IMR-90 (cell line): ENCODE measurements around the gene SNTG2.

ENCODE experiments used
- CEBPB ChIP-seq: IDR thresholded peaks from 2 replicates; pipeline ENCODE4 v1.6.1; 2012; ENCODE audit warnings: low read depth, low read length, improper control_type of control experiment
- POLR2A ChIP-seq: IDR thresholded peaks from 2 replicates; pipeline ENCODE4 v1.6.1; 2012; ENCODE audit warnings: mild to moderate bottlenecking, low read depth, low read length
- SMC3 ChIP-seq: fragments of 150-350 bp; IDR thresholded peaks from 2 replicates; pipeline ENCODE4 v1.6.1; 2016; ENCODE audit warnings: low read depth, mild to moderate bottlenecking, antibody characterized with exemption, low read length, moderate library complexity
- USF2 ChIP-seq: fragments of 150-350 bp; IDR thresholded peaks from 2 replicates; pipeline ENCODE4 v1.6.1; 2017; ENCODE audit warnings: mild to moderate bottlenecking, antibody characterized with exemption, low read length, low read depth
- TF ChIP-seq, protein P1 (sequence below): conservative IDR thresholded peaks from 2 replicates; pipeline ENCODE4 v1.5.1; 2012; ENCODE audit warnings: mild to moderate bottlenecking, low read depth, low read length, improper control_type of control experiment

GRCh38 chr2:1130922-1131321 is 180.3 kb downstream of the SNTG2 start:
- TF ChIP-seq CEBPB = no peak
- no peak for TF ChIP-seq USF2
- TF ChIP-seq, protein P1, sequence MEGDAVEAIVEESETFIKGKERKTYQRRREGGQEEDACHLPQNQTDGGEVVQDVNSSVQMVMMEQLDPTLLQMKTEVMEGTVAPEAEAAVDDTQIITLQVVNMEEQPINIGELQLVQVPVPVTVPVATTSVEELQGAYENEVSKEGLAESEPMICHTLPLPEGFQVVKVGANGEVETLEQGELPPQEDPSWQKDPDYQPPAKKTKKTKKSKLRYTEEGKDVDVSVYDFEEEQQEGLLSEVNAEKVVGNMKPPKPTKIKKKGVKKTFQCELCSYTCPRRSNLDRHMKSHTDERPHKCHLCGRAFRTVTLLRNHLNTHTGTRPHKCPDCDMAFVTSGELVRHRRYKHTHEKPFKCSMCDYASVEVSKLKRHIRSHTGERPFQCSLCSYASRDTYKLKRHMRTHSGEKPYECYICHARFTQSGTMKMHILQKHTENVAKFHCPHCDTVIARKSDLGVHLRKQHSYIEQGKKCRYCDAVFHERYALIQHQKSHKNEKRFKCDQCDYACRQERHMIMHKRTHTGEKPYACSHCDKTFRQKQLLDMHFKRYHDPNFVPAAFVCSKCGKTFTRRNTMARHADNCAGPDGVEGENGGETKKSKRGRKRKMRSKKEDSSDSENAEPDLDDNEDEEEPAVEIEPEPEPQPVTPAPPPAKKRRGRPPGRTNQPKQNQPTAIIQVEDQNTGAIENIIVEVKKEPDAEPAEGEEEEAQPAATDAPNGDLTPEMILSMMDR = no peak
- no peak for TF ChIP-seq POLR2A
- TF ChIP-seq SMC3 = no peak
